PC-3 (cell line): ENCODE measurements around the gene NRIP2. TPM values are rescaled to one million over a fixed set of nuclear protein-coding genes. Genes with fewer than 3 reads are reported as not detected.

Experiments used
- ATAC-seq: fragments of 200-7000 bp; cut with Tn5 transposase; 2 replicates; pipeline ENCODE4 v1.9.1; 2020; ENCODE audit warnings: mild to moderate bottlenecking, moderate library complexity
- BruUV-seq: library from RNA; stranded (reverse); fragments of 400-500 nt; replicated peaks from 2 replicates; lab custom pipeline; 2021; lab: Mats Ljungman, UMichigan
- CTCF ChIA-PET: fragments of 300-600 bp; sonication (Branson Sonifier 250); formaldehyde crosslinking; loops from one replicate; lab custom pipeline; 2022; ENCODE audit warnings: antibody characterized with exemption; lab: Charles Lee
- POLR2A ChIA-PET: fragments of 300-600 bp; sonication (Branson Sonifier 250); formaldehyde crosslinking; loops from one replicate; lab custom pipeline; 2022; ENCODE audit warnings: antibody characterized with exemption; ENCODE audit not compliant: unreplicated experiment; lab: Charles Lee
- DNase-seq: peaks from one replicate; pipeline ENCODE4 v3.0.0-alpha.2; 2015
- H2AFZ ChIP-seq: fragments of 300-600 bp; sonication (generic); 2 replicates; pipeline ENCODE4 v1.6.0; 2016; ENCODE audit warnings: antibody characterized with exemption, low read length
- H3F3A ChIP-seq: fragments of 300-600 bp; sonication (generic); one replicate; pipeline ENCODE4 v1.6.0; 2017; ENCODE audit warnings: antibody characterized with exemption, low read length, control low read depth, mild to moderate bottlenecking; ENCODE audit not compliant: unreplicated experiment
- H3K27ac ChIP-seq: fragments of 300-600 bp; sonication (generic); 2 replicates; pipeline ENCODE4 v1.5.1; 2016; ENCODE audit warnings: mild to moderate bottlenecking, low read length
- H3K27me3 ChIP-seq: fragments of 300-600 bp; sonication (generic); 2 replicates; pipeline ENCODE4 v1.6.1; 2016; ENCODE audit warnings: low read length, mixed read lengths
- H3K36me3 ChIP-seq: fragments of 300-600 bp; sonication (generic); 2 replicates; pipeline ENCODE4 v1.6.1; 2016; ENCODE audit warnings: low read depth, mixed run types, low read length, mixed read lengths
- H3K4me1 ChIP-seq: fragments of 300-600 bp; sonication (generic); 2 replicates; pipeline ENCODE4 v1.5.1; 2016; ENCODE audit warnings: low read length; ENCODE audit not compliant: insufficient read depth
- H3K4me2 ChIP-seq: fragments of 300-600 bp; sonication (generic); 2 replicates; pipeline ENCODE4 v1.6.0; 2016; ENCODE audit warnings: low read length
- H3K4me3 ChIP-seq: fragments of 300-600 bp; sonication (generic); 2 replicates; pipeline ENCODE4 v1.5.1; 2016; ENCODE audit warnings: mild to moderate bottlenecking, low read length, mixed read lengths
- H3K79me2 ChIP-seq: fragments of 300-600 bp; sonication (generic); 2 replicates; pipeline ENCODE4 v1.6.1; 2017; ENCODE audit warnings: low read length, mixed read lengths
- H3K9ac ChIP-seq: fragments of 300-600 bp; sonication (generic); 2 replicates; pipeline ENCODE4 v1.6.0; 2016; ENCODE audit warnings: mild to moderate bottlenecking, low read length
- H3K9me2 ChIP-seq: fragments of 300-600 bp; sonication (generic); replicated peaks from 2 replicates; pipeline ENCODE4 v1.6.1; 2016; ENCODE audit warnings: mixed run types, low read length, mixed read lengths
- H3K9me3 ChIP-seq: fragments of 300-600 bp; sonication (generic); 2 replicates; pipeline ENCODE4 v1.6.1; 2016; ENCODE audit warnings: low read length, mixed read lengths
- H4K20me1 ChIP-seq: fragments of 300-600 bp; sonication (generic); 2 replicates; pipeline ENCODE4 v1.6.1; 2016; ENCODE audit warnings: low read length, mixed read lengths
- EZH2 ChIP-seq: fragments of 300-600 bp; sonication (generic); IDR thresholded peaks from one replicate; pipeline ENCODE4 v1.6.1; 2017; ENCODE audit warnings: antibody characterized with exemption, mild to moderate bottlenecking, low read length; ENCODE audit not compliant: unreplicated experiment
- EZH2phosphoT487 ChIP-seq: fragments of 300-600 bp; sonication (generic); IDR thresholded peaks from 2 replicates; pipeline ENCODE4 v1.6.1; 2018; ENCODE audit warnings: mild to moderate bottlenecking, antibody characterized with exemption, low read length, borderline replicate concordance
- intact Hi-C: fragments of 100-400 bp; cut with micrococcal nuclease; formaldehyde crosslinking; loops from 2 replicates; pipeline ENCODE4 v1.9.0; 2023
- total RNA-seq: library from RNA; depleted of rRNA; stranded (reverse); fragments of >200 nt; gene quantifications from 2 replicates; pipeline ENCODE4 v1.2.3, GENCODE V29; 2014
- TF ChIP-seq, protein P1 (sequence below): fragments of 300-600 bp; sonication (generic); conservative IDR thresholded peaks from 2 replicates; pipeline ENCODE4 v1.5.1; 2017; ENCODE audit warnings: antibody characterized with exemption, low read depth, mild to moderate bottlenecking, low read length

NRIP2 gene
- total RNA-seq, 1 experiment from 2014 or later, result not detected

DNA sequence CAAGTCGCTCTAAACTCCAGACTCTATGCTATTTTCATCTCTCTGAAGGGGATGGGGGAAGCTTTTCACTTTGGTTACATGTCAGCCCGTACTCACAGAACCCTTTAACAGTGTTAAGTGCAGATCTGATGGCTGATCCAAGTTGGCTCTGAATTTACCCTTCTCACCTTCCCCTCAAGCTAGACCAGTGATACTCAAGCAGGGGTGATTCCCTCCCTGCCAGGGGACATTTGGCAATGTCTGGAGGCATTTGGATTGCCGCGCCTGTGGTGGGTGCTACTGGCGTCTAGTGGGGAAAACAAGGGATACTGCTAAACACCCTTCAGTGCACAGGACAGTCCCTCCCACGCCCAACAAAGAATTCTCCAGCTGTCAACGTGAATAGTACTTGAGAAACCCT, 28.0 kb upstream of the NRIP2 start:
- ATAC-seq, result no peak
- Histone ChIP-seq H3K27ac (no peak overlapping the region), H2AFZ (no peak overlapping the region), H3K27me3 (no peaks in the 10 kb centered on the region), H4K20me1 (no peaks in the 10 kb centered on the region), H3K4me3 (no peak overlapping the region), H3K79me2 (no peaks in the 10 kb centered on the region), H3K36me3 (peaks cover 45% of the 10 kb centered on the region), H3K9ac (no peak overlapping the region), H3F3A (no peaks in the 10 kb centered on the region), H3K9me2 (no peaks in the 10 kb centered on the region), H3K9me3 (no peaks in the 10 kb centered on the region), H3K4me1 (no peaks in the 10 kb centered on the region), H3K4me2 (no peak overlapping the region)
- TF ChIP-seq EZH2phosphoT487 (no peak), EZH2 (no peak)
- TF ChIP-seq, protein P1, sequence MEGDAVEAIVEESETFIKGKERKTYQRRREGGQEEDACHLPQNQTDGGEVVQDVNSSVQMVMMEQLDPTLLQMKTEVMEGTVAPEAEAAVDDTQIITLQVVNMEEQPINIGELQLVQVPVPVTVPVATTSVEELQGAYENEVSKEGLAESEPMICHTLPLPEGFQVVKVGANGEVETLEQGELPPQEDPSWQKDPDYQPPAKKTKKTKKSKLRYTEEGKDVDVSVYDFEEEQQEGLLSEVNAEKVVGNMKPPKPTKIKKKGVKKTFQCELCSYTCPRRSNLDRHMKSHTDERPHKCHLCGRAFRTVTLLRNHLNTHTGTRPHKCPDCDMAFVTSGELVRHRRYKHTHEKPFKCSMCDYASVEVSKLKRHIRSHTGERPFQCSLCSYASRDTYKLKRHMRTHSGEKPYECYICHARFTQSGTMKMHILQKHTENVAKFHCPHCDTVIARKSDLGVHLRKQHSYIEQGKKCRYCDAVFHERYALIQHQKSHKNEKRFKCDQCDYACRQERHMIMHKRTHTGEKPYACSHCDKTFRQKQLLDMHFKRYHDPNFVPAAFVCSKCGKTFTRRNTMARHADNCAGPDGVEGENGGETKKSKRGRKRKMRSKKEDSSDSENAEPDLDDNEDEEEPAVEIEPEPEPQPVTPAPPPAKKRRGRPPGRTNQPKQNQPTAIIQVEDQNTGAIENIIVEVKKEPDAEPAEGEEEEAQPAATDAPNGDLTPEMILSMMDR, result no peak
- intact Hi-C loops, result no loop called here
- no peak for DNase-seq
- ChIA-PET POLR2A (no interaction called here), CTCF (no interaction called here)
- BruUV-seq, result no TSS peak

GRCh38 chr12:2860170-2860569, 25.3 kb upstream of the NRIP2 start:
- Histone ChIP-seq H3K4me2 (no peak overlapping the region), H3K9ac (no peak overlapping the region), H3K36me3 (peaks cover 42% of the 10 kb centered on the region), H3K79me2 (no peaks in the 10 kb centered on the region), H3K4me3 (no peak overlapping the region), H2AFZ (no peak overlapping the region), H3K27ac (no peak overlapping the region), H3K9me2 (no peaks in the 10 kb centered on the region), H3K4me1 (no peaks in the 10 kb centered on the region), H3F3A (no peaks in the 10 kb centered on the region), H3K27me3 (no peaks in the 10 kb centered on the region), H4K20me1 (no peaks in the 10 kb centered on the region), H3K9me3 (no peaks in the 10 kb centered on the region)
- BruUV-seq, result no TSS peak
- intact Hi-C loops, result no loop called here
- no peak for TF ChIP-seq EZH2
- TF ChIP-seq, protein P1, result no peak
- no peak for TF ChIP-seq EZH2phosphoT487
- DNase-seq, result no peak
- CTCF ChIA-PET, result no interaction called here
- ATAC-seq, result no peak
- POLR2A ChIA-PET, result no interaction called here

DNA sequence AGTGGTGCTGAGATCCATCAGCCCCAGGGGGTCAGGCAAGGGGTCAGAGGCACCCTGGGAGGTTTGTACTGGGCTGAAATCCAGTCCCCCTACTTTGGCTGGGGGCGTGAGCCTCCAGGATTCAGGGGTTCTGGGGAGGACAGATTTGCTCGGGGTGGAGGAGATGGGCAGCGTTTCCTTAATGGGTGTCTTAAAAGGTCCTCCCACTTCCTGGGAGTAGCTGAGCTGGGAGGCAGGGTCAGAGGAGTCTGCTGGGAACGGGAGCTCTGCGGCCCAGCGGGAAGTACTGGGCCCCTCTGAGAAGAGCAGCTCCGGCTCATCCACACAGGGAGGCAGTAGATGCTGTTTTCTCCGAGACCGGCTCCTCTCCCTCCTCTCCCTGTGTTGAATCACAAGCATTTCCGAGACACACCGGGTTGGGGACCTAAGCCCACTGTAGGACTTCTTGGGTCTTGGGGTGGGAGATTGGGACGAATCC, 24.1 kb upstream of the NRIP2 start:
- Histone ChIP-seq H3K9ac (no peak overlapping the region), H3K4me3 (no peak overlapping the region), H3K9me3 (no peaks in the 10 kb centered on the region), H2AFZ (no peak overlapping the region), H3K79me2 (no peaks in the 10 kb centered on the region), H4K20me1 (no peaks in the 10 kb centered on the region), H3K4me2 (no peak overlapping the region), H3K36me3 (peaks cover 31% of the 10 kb centered on the region), H3K9me2 (no peaks in the 10 kb centered on the region), H3F3A (no peaks in the 10 kb centered on the region), H3K27me3 (no peaks in the 10 kb centered on the region), H3K27ac (no peak overlapping the region), H3K4me1 (no peaks in the 10 kb centered on the region)
- CTCF ChIA-PET, result no interaction called here
- no TSS peak for BruUV-seq
- no peak for DNase-seq
- ATAC-seq, result no peak
- TF ChIP-seq, protein P1, result no peak
- no peak for TF ChIP-seq EZH2
- no peak for TF ChIP-seq EZH2phosphoT487
- intact Hi-C loops, result no loop called here
- POLR2A ChIA-PET, result no interaction called here
